Large intestine (tissue), 3 donors: Measurements from ENCODE around the gene NUP188. TPM values are rescaled to one million over a fixed set of nuclear protein-coding genes. Genes with fewer than 3 reads are reported as not detected.
A peak's percentile ranks its signal among the peaks of the same experiment; 100 is the strongest.
"Not testable (repeated sequence)": the region's sequence is repeated elsewhere in the genome, so short reads cannot be mapped to it uniquely, and the experiment has no call there.

Experiments
- DNase-seq, 2 donors: peaks; one replicate each; pipeline versions ENCODE4 v3.0.0 to v3.0.0-alpha.2; 2013
- H3K27ac ChIP-seq: one replicate; pipeline ENCODE4 v1.5.1; 2013; ENCODE audit warnings: low read length
- H3K27me3 ChIP-seq: 2 replicates; pipeline ENCODE4 v1.6.1; 2013; ENCODE audit warnings: low read length; ENCODE audit not compliant: control insufficient read depth, insufficient read depth
- H3K36me3 ChIP-seq: 2 replicates; pipeline ENCODE4 v1.6.1; 2013; ENCODE audit warnings: low read length; ENCODE audit not compliant: control insufficient read depth, insufficient read depth
- H3K4me1 ChIP-seq: one replicate; pipeline ENCODE4 v1.6.1; 2013; ENCODE audit warnings: low read length; ENCODE audit not compliant: control insufficient read depth, insufficient read depth
- H3K4me3 ChIP-seq: one replicate; pipeline ENCODE4 v1.5.1; 2013; ENCODE audit warnings: low read length
- H3K9me3 ChIP-seq: one replicate; pipeline ENCODE4 v1.6.1; 2013; ENCODE audit warnings: mild to moderate bottlenecking, low read depth, low read length, moderate library complexity; ENCODE audit not compliant: control insufficient read depth
- WGBS: methylation state at CpG from one replicate; pipeline ENCODE4 v1.1.5; 2013; ENCODE audit warnings: low lambda C conversion rate; ENCODE audit not compliant: insufficient coverage; 5-methylcytosine and 5-hydroxymethylcytosine counted together
- polyA plus RNA-seq: library from polyadenylated mRNA; unstranded; fragments of 120-200 nt; gene quantifications from one replicate; pipeline ENCODE4 v1.2.1, GENCODE V29; 2013

The NUP188 gene
- polyA plus RNA-seq, 1 donor, result 35.3 TPM

GRCh38 chr9:129028192-129028966 is 80.9 kb downstream of the NUP188 start, which contains the start of gene SH3GLB2:
SH3GLB2 (minus strand) TSS chr9:129028331; CDS start chr9:129028154, 177 bp downstream.
- WGBS, result 0% methylated on average over 1 of the region's 60 CpGs
- Histone ChIP-seq H3K27me3 (no peaks in the 10 kb centered on the region), H3K9me3 (no peaks in the 10 kb centered on the region), H3K4me3 (peak within 1 kb of the TSS; percentile 90), H3K4me1 (peaks cover 31% of the 10 kb centered on the region), H3K36me3 (no peaks in the 10 kb centered on the region), H3K27ac (peak within 1 kb of the TSS; percentile 47)
- peak; percentile 92 to 93 for DNase-seq

- H3K4me3 ChIP-seq, result no peak overlapping the region
- no peaks in the 10 kb centered on the region for H3K27me3 ChIP-seq
- H3K27ac ChIP-seq, result no peak overlapping the region
- no peaks in the 10 kb centered on the region for H3K36me3 ChIP-seq
- DNase-seq, result no peak
- H3K4me1 ChIP-seq, result peaks cover 27% of the 10 kb centered on the region
- no peaks in the 10 kb centered on the region for H3K9me3 ChIP-seq
Measured at GRCh38 chr9:129030191-129030590, 82.7 kb downstream of the NUP188 start.

DNA sequence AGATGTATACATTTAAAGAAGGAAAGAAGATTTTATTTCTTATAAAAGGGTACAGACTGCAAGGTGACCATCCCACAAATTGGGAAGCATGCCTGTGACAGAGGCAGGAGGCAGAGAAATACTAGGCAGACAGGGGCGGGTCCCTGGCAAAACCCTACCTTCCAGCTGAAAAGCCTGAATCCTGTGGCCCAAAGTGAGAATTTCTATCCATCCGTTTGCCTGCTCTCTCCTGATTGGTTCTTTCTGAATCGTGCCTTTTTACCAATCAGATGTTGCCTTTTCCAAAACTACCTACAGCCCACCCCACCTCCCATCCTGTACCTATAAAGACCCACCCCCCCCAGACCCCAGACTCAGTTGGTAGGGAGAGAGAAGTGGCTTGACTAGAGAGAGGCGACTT is 84.0 kb downstream of the NUP188 start:
- Histone ChIP-seq H3K27me3 (no peaks in the 10 kb centered on the region), H3K4me1 (peaks cover 23% of the 10 kb centered on the region), H3K9me3 (no peaks in the 10 kb centered on the region), H3K36me3 (no peaks in the 10 kb centered on the region), H3K27ac (no peak overlapping the region), H3K4me3 (no peak overlapping the region)
- no CpG with 5 or more reads among the region's 4 CpGs for WGBS
- no peak for DNase-seq

DNA sequence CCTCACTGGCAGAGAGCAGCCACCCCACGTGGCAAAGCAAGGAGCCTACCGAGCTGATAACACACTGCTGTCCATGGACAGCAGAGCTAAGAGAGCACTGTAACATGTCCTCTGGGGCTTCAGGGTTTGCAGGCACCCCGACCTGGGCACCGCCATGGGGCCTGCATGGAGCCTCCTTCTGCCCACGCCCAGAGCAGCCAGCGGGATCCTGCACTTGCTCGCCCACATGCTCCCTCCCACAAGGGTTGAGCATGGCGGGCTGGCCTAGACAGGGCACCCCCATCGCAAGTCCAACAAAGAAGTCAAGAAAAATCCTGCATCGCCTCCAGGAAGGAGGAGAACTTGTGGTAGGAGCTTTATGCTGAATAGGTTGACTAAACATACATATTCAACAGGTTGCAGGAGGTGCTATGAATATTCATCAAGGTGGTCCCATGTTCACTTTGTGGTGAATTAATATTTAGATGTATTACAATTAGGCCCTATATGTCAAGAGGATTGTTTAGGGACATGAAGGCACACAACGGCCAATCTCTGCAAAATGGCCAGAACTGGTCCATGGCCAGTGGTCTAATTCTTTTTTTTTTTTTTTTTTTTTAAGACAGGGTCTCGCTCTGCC is 85.2 kb downstream of the NUP188 start:
- Histone ChIP-seq H3K36me3 (no peaks in the 10 kb centered on the region), H3K27ac (no peak overlapping the region), H3K27me3 (no peaks in the 10 kb centered on the region), H3K4me1 (peaks cover 22% of the 10 kb centered on the region), H3K4me3 (no peak overlapping the region), H3K9me3 (no peaks in the 10 kb centered on the region)
- no peak for DNase-seq
- no CpG with 5 or more reads among the region's 12 CpGs for WGBS

DNA sequence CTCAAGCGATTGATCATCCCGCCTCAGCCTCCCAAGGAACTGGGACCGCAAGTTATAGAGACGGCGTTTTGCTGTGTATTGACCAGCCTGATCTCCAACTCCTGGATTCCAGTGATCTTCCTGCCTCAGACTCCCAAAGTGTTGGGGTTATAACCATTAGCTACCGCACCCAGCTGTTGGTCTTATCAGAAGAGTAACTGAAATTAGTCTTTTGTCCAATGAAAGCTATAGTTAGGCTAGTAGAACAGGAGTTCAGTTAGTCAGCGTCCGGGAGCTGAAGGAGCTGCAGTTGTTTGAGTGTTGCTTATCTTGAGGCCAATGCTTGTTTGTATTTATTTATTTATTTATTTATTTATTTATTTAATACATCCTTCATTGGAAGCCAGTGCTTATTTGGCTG is 85.7 kb downstream of the NUP188 start:
- WGBS, result no CpG with 5 or more reads among the region's 8 CpGs
- no peak for DNase-seq
- H3K9me3 ChIP-seq, result no peaks in the 10 kb centered on the region

GRCh38 chr9:129035838-129036237 is 88.3 kb downstream of the NUP188 start:
- H3K9me3 ChIP-seq, H3K36me3 ChIP-seq, DNase-seq, H3K27me3 ChIP-seq: not testable (repeated sequence)
- peak overlapping the region; percentile 49 for H3K27ac ChIP-seq
- WGBS, result no CpG with 5 or more reads among the region's 13 CpGs
- peak overlapping the region; percentile 36 for H3K4me3 ChIP-seq
- H3K4me1 ChIP-seq, result peaks cover 24% of the 10 kb centered on the region

More for the DNA sequence above, 85.7 kb downstream of the NUP188 start:
- H3K36me3 ChIP-seq, result no peaks in the 10 kb centered on the region
- H3K4me1 ChIP-seq, result peaks cover 28% of the 10 kb centered on the region
- no peak overlapping the region for H3K4me3 ChIP-seq
- H3K27ac ChIP-seq, result no peak overlapping the region
- H3K27me3 ChIP-seq, result no peaks in the 10 kb centered on the region

DNA sequence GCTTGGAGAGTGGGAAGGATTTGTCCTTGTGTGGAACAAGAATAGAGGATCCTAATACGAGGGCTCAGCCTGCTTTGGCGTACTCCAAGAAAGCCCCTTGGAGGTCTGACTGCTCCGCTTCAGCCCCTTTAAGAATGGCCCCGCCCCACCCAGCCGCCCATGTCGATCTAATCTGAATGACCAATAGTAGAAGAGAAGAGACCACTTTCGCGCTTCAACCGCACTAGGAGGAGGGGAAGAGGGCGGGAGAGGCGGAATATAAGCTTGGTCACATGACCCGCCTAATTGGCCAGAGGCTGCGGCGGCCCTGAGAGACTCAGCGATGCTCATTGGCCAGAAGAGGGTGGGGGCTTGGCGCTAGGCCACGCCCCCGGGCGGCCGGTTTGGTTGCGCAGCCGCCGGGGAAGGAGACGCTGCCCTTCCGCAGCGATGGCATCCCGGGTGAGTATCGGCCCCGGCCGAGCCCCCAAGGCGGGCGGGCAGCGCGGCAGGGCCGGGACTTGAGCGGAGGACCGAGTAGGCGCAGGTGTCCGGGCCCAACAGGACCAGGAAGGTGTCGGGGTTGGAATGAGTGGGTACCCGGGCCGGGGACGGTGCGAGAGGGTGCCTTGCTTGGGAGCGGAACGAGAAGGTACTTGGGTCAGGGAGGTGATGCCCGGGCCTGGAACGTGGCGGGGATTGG is 88.9 kb downstream of the NUP188 start, which contains the start of gene MIGA2:
Gene MIGA2, plus strand, starts transcription at position 386 of the 682 bp plus-strand sequence. CDS start 3,969 bp downstream, outside the sequence.
- Histone ChIP-seq H3K27me3 (no peaks in the 10 kb centered on the region), H3K4me1 (peaks cover 24% of the 10 kb centered on the region)
- WGBS, result no CpG with 5 or more reads among the region's 49 CpGs

GRCh38 chr9:129036923-129037766 is 89.6 kb downstream of the NUP188 start:
- WGBS, result no CpG with 5 or more reads among the region's 32 CpGs
- H3K36me3 ChIP-seq, result peaks cover 14% of the 10 kb centered on the region
- peaks cover 24% of the 10 kb centered on the region for H3K4me1 ChIP-seq
- H3K9me3 ChIP-seq, result no peaks in the 10 kb centered on the region
- no peaks in the 10 kb centered on the region for H3K27me3 ChIP-seq
- H3K4me3 ChIP-seq, result peak overlapping the region; percentile 99
- DNase-seq, result peak in 1 of 2 donors; percentile 9
- peak overlapping the region; percentile 69 for H3K27ac ChIP-seq

More for the DNA sequence above, 88.9 kb downstream of the NUP188 start, which contains the start of gene MIGA2:
- Histone ChIP-seq H3K4me3 (peak within 1 kb of the TSS; percentile 99), H3K27ac (peak within 1 kb of the TSS; percentile 69), H3K36me3 (peaks cover 7% of the 10 kb centered on the region), H3K9me3 (no peaks in the 10 kb centered on the region)
- peak; percentile 99 for DNase-seq

GRCh38 chr9:129037767-129038098 is 90.2 kb downstream of the NUP188 start:
- H3K27me3 ChIP-seq, result no peaks in the 10 kb centered on the region
- no CpG with 5 or more reads among the region's 6 CpGs for WGBS
- no peak overlapping the region for H3K27ac ChIP-seq
- DNase-seq, result no peak
- peaks cover 20% of the 10 kb centered on the region for H3K36me3 ChIP-seq
- H3K4me3 ChIP-seq, result peak overlapping the region; percentile 99
- H3K9me3 ChIP-seq, result no peaks in the 10 kb centered on the region
- peaks cover 24% of the 10 kb centered on the region for H3K4me1 ChIP-seq
